PC-9 (cell line): ENCODE results near the gene VEZT.

Source experiments
- CTCF ChIP-seq: fragments of 200-600 bp; sonication (generic); conservative IDR thresholded peaks from 2 replicates; pipeline ENCODE4 v1.6.1; 2017; ENCODE audit warnings: mixed run types, antibody characterized with exemption, mild to moderate bottlenecking, moderate library complexity
- EZH2 ChIP-seq: fragments of 200-600 bp; sonication (generic); IDR thresholded peaks from 2 replicates; pipeline ENCODE4 v1.8.0; 2017; ENCODE audit warnings: antibody characterized with exemption, low read depth

- TF ChIP-seq EZH2 (no peak), CTCF (no peak)
These were observed 13.3 kb upstream of the VEZT start for GRCh38 chr12:95204141-95204866.
